ENCODE results near the gene ATP9B. TPM values are rescaled to one million over a fixed set of nuclear protein-coding genes. Genes with fewer than 3 reads are reported as not detected.

ATP9B gene
- total and polyA plus RNA-seq, 4 donors = 7.1 to 31.4 (median 15.5) TPM

DNA sequence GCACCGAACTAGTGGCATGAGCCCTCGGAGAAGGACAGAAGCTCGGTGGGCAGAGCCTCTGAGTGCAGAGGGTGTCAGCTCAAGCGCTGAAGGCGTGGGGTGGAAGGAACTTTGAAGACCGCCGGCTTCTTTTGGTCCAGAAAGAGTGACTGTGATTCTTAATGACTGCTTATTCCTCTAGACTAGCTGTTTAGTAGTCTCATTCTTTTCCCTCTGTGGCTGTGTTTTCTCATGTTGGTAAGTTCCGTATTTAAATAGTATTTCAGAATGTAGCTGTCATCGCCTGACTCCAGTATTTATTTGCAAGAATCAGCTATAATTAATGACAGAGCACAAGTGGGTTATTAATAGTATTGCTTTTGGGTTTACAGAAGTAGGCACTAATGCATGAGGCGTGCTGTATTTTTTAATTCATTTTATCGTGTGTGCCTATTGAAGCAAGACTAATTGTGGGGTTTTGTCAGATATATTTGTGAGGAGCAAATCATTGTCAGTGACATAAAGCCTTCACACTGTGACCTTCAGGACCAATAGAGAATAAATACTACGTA lies 245.7 kb downstream of the ATP9B start:
- 97% methylated on average over 12 of the region's 12 CpGs for WGBS
- peaks cover 0 to 5% (median 0%) of the 10 kb centered on the region in 4 donors for H3K9me3 ChIP-seq (ENCODE audit: control insufficient read depth in 4 of 4, low read length in 3 of 4)
- H3K9ac ChIP-seq (ENCODE audit: low read depth in 1 of 2, low read length in 2 of 2) = no peak overlapping the region
- H3K27ac ChIP-seq (ENCODE audit: low read depth in 1 of 2, low read length in 2 of 2) = no peak overlapping the region
- no peaks in the 10 kb centered on the region for H3K27me3 ChIP-seq (ENCODE audit: control insufficient read depth in 4 of 4, insufficient read depth in 4 of 4, low read length in 3 of 4)
- TF ChIP-seq, protein P1, sequence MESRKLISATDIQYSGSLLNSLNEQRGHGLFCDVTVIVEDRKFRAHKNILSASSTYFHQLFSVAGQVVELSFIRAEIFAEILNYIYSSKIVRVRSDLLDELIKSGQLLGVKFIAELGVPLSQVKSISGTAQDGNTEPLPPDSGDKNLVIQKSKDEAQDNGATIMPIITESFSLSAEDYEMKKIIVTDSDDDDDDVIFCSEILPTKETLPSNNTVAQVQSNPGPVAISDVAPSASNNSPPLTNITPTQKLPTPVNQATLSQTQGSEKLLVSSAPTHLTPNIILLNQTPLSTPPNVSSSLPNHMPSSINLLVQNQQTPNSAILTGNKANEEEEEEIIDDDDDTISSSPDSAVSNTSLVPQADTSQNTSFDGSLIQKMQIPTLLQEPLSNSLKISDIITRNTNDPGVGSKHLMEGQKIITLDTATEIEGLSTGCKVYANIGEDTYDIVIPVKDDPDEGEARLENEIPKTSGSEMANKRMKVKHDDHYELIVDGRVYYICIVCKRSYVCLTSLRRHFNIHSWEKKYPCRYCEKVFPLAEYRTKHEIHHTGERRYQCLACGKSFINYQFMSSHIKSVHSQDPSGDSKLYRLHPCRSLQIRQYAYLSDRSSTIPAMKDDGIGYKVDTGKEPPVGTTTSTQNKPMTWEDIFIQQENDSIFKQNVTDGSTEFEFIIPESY (IDR thresholded peaks at IDR 0.05) = no peak
- TF ChIP-seq NR2F2 (IDR thresholded peaks at IDR 0.05) = no peak
- TF ChIP-seq EGR1 (IDR thresholded peaks at IDR 0.05; ENCODE audit: low read depth in 2 of 2) = no peak
- no peak for TF ChIP-seq FOXA1 (IDR thresholded peaks at IDR 0.05)
- TF ChIP-seq, protein P2, sequence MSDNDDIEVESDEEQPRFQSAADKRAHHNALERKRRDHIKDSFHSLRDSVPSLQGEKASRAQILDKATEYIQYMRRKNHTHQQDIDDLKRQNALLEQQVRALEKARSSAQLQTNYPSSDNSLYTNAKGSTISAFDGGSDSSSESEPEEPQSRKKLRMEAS (IDR thresholded peaks at IDR 0.05) = no peak
- TF ChIP-seq, protein P3, sequence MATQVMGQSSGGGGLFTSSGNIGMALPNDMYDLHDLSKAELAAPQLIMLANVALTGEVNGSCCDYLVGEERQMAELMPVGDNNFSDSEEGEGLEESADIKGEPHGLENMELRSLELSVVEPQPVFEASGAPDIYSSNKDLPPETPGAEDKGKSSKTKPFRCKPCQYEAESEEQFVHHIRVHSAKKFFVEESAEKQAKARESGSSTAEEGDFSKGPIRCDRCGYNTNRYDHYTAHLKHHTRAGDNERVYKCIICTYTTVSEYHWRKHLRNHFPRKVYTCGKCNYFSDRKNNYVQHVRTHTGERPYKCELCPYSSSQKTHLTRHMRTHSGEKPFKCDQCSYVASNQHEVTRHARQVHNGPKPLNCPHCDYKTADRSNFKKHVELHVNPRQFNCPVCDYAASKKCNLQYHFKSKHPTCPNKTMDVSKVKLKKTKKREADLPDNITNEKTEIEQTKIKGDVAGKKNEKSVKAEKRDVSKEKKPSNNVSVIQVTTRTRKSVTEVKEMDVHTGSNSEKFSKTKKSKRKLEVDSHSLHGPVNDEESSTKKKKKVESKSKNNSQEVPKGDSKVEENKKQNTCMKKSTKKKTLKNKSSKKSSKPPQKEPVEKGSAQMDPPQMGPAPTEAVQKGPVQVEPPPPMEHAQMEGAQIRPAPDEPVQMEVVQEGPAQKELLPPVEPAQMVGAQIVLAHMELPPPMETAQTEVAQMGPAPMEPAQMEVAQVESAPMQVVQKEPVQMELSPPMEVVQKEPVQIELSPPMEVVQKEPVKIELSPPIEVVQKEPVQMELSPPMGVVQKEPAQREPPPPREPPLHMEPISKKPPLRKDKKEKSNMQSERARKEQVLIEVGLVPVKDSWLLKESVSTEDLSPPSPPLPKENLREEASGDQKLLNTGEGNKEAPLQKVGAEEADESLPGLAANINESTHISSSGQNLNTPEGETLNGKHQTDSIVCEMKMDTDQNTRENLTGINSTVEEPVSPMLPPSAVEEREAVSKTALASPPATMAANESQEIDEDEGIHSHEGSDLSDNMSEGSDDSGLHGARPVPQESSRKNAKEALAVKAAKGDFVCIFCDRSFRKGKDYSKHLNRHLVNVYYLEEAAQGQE (IDR thresholded peaks at IDR 0.05) = no peak
- TF ChIP-seq GABPA (IDR thresholded peaks at IDR 0.05 in 1 of 2, conservative IDR thresholded peaks at IDR 0.05 in 1 of 2) = no peak
- TF ChIP-seq YY1 (IDR thresholded peaks at IDR 0.05) = no peak
- no peak for TF ChIP-seq HNF4A (conservative IDR thresholded peaks at IDR 0.05)
- TF ChIP-seq RAD21 (IDR thresholded peaks at IDR 0.05) = no peak
- TF ChIP-seq JUND (IDR thresholded peaks at IDR 0.05) = no peak
- TF ChIP-seq, protein P4, sequence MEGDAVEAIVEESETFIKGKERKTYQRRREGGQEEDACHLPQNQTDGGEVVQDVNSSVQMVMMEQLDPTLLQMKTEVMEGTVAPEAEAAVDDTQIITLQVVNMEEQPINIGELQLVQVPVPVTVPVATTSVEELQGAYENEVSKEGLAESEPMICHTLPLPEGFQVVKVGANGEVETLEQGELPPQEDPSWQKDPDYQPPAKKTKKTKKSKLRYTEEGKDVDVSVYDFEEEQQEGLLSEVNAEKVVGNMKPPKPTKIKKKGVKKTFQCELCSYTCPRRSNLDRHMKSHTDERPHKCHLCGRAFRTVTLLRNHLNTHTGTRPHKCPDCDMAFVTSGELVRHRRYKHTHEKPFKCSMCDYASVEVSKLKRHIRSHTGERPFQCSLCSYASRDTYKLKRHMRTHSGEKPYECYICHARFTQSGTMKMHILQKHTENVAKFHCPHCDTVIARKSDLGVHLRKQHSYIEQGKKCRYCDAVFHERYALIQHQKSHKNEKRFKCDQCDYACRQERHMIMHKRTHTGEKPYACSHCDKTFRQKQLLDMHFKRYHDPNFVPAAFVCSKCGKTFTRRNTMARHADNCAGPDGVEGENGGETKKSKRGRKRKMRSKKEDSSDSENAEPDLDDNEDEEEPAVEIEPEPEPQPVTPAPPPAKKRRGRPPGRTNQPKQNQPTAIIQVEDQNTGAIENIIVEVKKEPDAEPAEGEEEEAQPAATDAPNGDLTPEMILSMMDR (IDR thresholded peaks at IDR 0.05; ENCODE audit: low read depth, low read length, missing input control) = no peak
- no peak for TF ChIP-seq FOXA2 (IDR thresholded peaks at IDR 0.05)
- TF ChIP-seq, protein P5, sequence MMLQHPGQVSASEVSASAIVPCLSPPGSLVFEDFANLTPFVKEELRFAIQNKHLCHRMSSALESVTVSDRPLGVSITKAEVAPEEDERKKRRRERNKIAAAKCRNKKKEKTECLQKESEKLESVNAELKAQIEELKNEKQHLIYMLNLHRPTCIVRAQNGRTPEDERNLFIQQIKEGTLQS (IDR thresholded peaks at IDR 0.05) = no peak
- TF ChIP-seq HNF4G (IDR thresholded peaks at IDR 0.05) = no peak
- TF ChIP-seq RXRA (IDR thresholded peaks at IDR 0.05) = no peak
- peaks cover 3 to 16% (median 7%) of the 10 kb centered on the region in 4 donors for H3K36me3 ChIP-seq (ENCODE audit: control insufficient read depth in 4 of 4, insufficient read depth in 3 of 4, low read depth in 1 of 4, low read length in 3 of 4)
- DNase-seq (ENCODE audit: low spot score) = no peak
- no peaks in the 10 kb centered on the region for H3K4me1 ChIP-seq (ENCODE audit: control insufficient read depth in 4 of 4, insufficient read depth in 4 of 4, low read length in 3 of 4)
- H3K4me3 ChIP-seq (ENCODE audit: low read depth in 1 of 3, low read length in 3 of 3) = no peak overlapping the region

Measured in liver (tissue), 9 donors.